H9 (cell line): ENCODE measurements around the gene MCU. TPM values are rescaled to one million over a fixed set of nuclear protein-coding genes. Genes with fewer than 3 reads are reported as not detected.

ENCODE experiments used
- DNase-seq: peaks from one replicate; pipeline ENCODE4 v3.0.0-alpha.2; 2017
- H2AFZ ChIP-seq: one replicate; pipeline ENCODE4 v1.6.1; 2013; ENCODE audit warnings: mild to moderate bottlenecking, low read length, control low read depth, moderate library complexity
- H2AK5ac ChIP-seq: 2 replicates; pipeline ENCODE4 v1.6.1; 2013; ENCODE audit warnings: low read length, control low read depth, mixed read lengths; ENCODE audit not compliant: insufficient read length
- H2BK120ac ChIP-seq: one replicate; pipeline ENCODE4 v1.6.1; 2013; ENCODE audit warnings: low read depth, mild to moderate bottlenecking, low read length, control low read depth, inconsistent platforms; ENCODE audit not compliant: poor library complexity, severe bottlenecking
- H2BK12ac ChIP-seq: 2 replicates; pipeline ENCODE4 v1.6.1; 2013; ENCODE audit warnings: low read length, control low read depth, mixed read lengths, low read depth; ENCODE audit not compliant: insufficient read length
- H2BK15ac ChIP-seq: 2 replicates; pipeline ENCODE4 v1.6.1; 2013; ENCODE audit warnings: low read depth, low read length, control low read depth
- H2BK20ac ChIP-seq: one replicate; pipeline ENCODE4 v1.6.1; 2013; ENCODE audit warnings: low read depth, mild to moderate bottlenecking, low read length, control low read depth, inconsistent platforms; ENCODE audit not compliant: poor library complexity, severe bottlenecking
- H2BK5ac ChIP-seq: 2 replicates; pipeline ENCODE4 v1.6.1; 2013; ENCODE audit warnings: low read length, control low read depth, mixed read lengths; ENCODE audit not compliant: insufficient read length
- H3K14ac ChIP-seq: 2 replicates; pipeline ENCODE4 v1.6.1; 2013; ENCODE audit warnings: low read length, control low read depth; ENCODE audit not compliant: insufficient read depth
- H3K18ac ChIP-seq: 2 replicates; pipeline ENCODE4 v1.6.1; 2013; ENCODE audit warnings: low read depth, mild to moderate bottlenecking, mixed read lengths, low read length, control low read depth; ENCODE audit not compliant: insufficient read length
- H3K23ac ChIP-seq: 2 replicates; pipeline ENCODE4 v1.6.1; 2013; ENCODE audit warnings: low read length, control low read depth, mixed read lengths, low read depth; ENCODE audit not compliant: insufficient read length
- H3K23me2 ChIP-seq: 2 replicates; pipeline ENCODE4 v1.6.1; 2013; ENCODE audit warnings: low read depth, mild to moderate bottlenecking, mixed read lengths, low read length, control low read depth; ENCODE audit not compliant: insufficient read length, poor library complexity, severe bottlenecking
- H3K27ac ChIP-seq: 2 replicates; pipeline ENCODE4 v1.5.1; 2013; ENCODE audit warnings: low read length, control low read depth, mixed read lengths, low read depth; ENCODE audit not compliant: insufficient read length
- H3K27me3 ChIP-seq: 2 replicates; pipeline ENCODE4 v1.6.1; 2013; ENCODE audit warnings: low read length, control low read depth, inconsistent platforms; ENCODE audit not compliant: insufficient read depth
- H3K4ac ChIP-seq: 2 replicates; pipeline ENCODE4 v1.6.1; 2013; ENCODE audit warnings: low read depth, mild to moderate bottlenecking, control low read depth, inconsistent platforms, low read length, moderate library complexity
- H3K4me1 ChIP-seq: 2 replicates; pipeline ENCODE4 v1.6.1; 2013; ENCODE audit warnings: low read length, control low read depth, inconsistent platforms; ENCODE audit not compliant: insufficient read depth
- H3K4me2 ChIP-seq: 2 replicates; pipeline ENCODE4 v1.6.1; 2013; ENCODE audit warnings: low read length, control low read depth, mixed read lengths; ENCODE audit not compliant: insufficient read length, insufficient read depth
- H3K56ac ChIP-seq: 2 replicates; pipeline ENCODE4 v1.6.1; 2013; ENCODE audit warnings: low read depth, mild to moderate bottlenecking, mixed read lengths, low read length, control low read depth; ENCODE audit not compliant: insufficient read length
- H3K79me1 ChIP-seq: 2 replicates; pipeline ENCODE4 v1.6.1; 2013; ENCODE audit warnings: low read depth, mild to moderate bottlenecking, moderate library complexity, low read length, control low read depth, inconsistent platforms; ENCODE audit not compliant: insufficient read depth, poor library complexity, severe bottlenecking
- H3K79me2 ChIP-seq: 2 replicates; pipeline ENCODE4 v1.6.1; 2013; ENCODE audit warnings: low read length, control low read depth, inconsistent platforms; ENCODE audit not compliant: insufficient read depth
- H3K9ac ChIP-seq: 2 replicates; pipeline ENCODE4 v1.6.1; 2013; ENCODE audit warnings: low read length, control low read depth, mixed read lengths; ENCODE audit not compliant: insufficient read length; ENCODE audit errors: extremely low read depth
- H3K9me3 ChIP-seq: one replicate; pipeline ENCODE4 v1.6.1; 2013; ENCODE audit warnings: low read depth, low read length, inconsistent platforms; ENCODE audit not compliant: control insufficient read depth
- H3T11ph ChIP-seq: one replicate; pipeline ENCODE4 v1.6.1; 2013; ENCODE audit warnings: mild to moderate bottlenecking, low read length, control low read depth, inconsistent platforms
- H4K20me1 ChIP-seq: one replicate; pipeline ENCODE4 v1.6.1; 2013; ENCODE audit not compliant: control insufficient read depth, insufficient read length, insufficient read depth
- H4K5ac ChIP-seq: 2 replicates; pipeline ENCODE4 v1.6.1; 2013; ENCODE audit warnings: low read depth, mild to moderate bottlenecking, mixed read lengths, low read length, control low read depth; ENCODE audit not compliant: insufficient read length
- H4K8ac ChIP-seq: replicated peaks from 2 replicates; pipeline ENCODE4 v1.6.1; 2013; ENCODE audit warnings: low read length, control low read depth, mixed read lengths, low read depth; ENCODE audit not compliant: insufficient read length
- H4K91ac ChIP-seq: 2 replicates; pipeline ENCODE4 v1.6.1; 2013; ENCODE audit warnings: low read depth, mild to moderate bottlenecking, moderate library complexity, mixed read lengths, low read length, control low read depth; ENCODE audit not compliant: insufficient read length
- H3K27ac Mint-ChIP-seq, 3 experiments: 2 replicates in 2 of 3; 3 replicates in 1 of 3; pipeline ENCODE4 v1.8.0; 2020 to 2021; ENCODE audit warnings: mixed read lengths in 3 of 3, mild to moderate bottlenecking in 1 of 3, moderate library complexity in 1 of 3
- H3K27me3 Mint-ChIP-seq: 2 replicates; pipeline ENCODE4 v1.8.0; 2021; ENCODE audit warnings: low read depth, mild to moderate bottlenecking, moderate library complexity, mixed read lengths
- H3K36me3 Mint-ChIP-seq, 3 experiments: 2 replicates in 2 of 3; 3 replicates in 1 of 3; pipeline ENCODE4 v1.8.0; 2020 to 2021; ENCODE audit warnings: low read depth in 3 of 3, mixed read lengths in 3 of 3; ENCODE audit not compliant: insufficient read depth in 1 of 3
- H3K4me1 Mint-ChIP-seq, 2 experiments: 2 replicates each; pipeline ENCODE4 v1.8.0; 2020; ENCODE audit warnings: mixed read lengths in 2 of 2
- H3K4me3 Mint-ChIP-seq, 2 experiments: 2 replicates in 1 of 2; 3 replicates in 1 of 2; pipeline ENCODE4 v1.8.0; 2020 to 2021; ENCODE audit warnings: mild to moderate bottlenecking in 2 of 2, mixed read lengths in 2 of 2, moderate library complexity in 1 of 2
- H3K9me3 Mint-ChIP-seq, 2 experiments: 2 replicates in 1 of 2; 3 replicates in 1 of 2; pipeline ENCODE4 v1.8.0; 2020; ENCODE audit warnings: mild to moderate bottlenecking in 2 of 2, mixed read lengths in 2 of 2, moderate library complexity in 1 of 2
- WGBS: extraction: QIAGEN DNeasy Blood & Tissue Kit; methylation state at CpG from one replicate; pipeline ENCODE4 v1.1.7; 2013; ENCODE audit warnings: missing lambda C conversion rate, low lambda C conversion rate, mixed read lengths; ENCODE audit not compliant: insufficient read length; ENCODE audit errors: extremely low coverage; 5-methylcytosine and 5-hydroxymethylcytosine counted together
- total RNA-seq: library from RNA; stranded (reverse); gene quantifications from 2 replicates; pipeline ENCODE4 v1.2.1, GENCODE V29; 2021
- TF ChIP-seq, protein P1 (sequence below): fragments of 200-600 bp; sonication (generic); conservative IDR thresholded peaks from 3 replicates; pipeline ENCODE4 v1.8.0; 2021; ENCODE audit warnings: antibody characterized with exemption, mild to moderate bottlenecking

MCU gene
- total RNA-seq, 1 experiment from 2014 or later: 36.6 TPM

DNA sequence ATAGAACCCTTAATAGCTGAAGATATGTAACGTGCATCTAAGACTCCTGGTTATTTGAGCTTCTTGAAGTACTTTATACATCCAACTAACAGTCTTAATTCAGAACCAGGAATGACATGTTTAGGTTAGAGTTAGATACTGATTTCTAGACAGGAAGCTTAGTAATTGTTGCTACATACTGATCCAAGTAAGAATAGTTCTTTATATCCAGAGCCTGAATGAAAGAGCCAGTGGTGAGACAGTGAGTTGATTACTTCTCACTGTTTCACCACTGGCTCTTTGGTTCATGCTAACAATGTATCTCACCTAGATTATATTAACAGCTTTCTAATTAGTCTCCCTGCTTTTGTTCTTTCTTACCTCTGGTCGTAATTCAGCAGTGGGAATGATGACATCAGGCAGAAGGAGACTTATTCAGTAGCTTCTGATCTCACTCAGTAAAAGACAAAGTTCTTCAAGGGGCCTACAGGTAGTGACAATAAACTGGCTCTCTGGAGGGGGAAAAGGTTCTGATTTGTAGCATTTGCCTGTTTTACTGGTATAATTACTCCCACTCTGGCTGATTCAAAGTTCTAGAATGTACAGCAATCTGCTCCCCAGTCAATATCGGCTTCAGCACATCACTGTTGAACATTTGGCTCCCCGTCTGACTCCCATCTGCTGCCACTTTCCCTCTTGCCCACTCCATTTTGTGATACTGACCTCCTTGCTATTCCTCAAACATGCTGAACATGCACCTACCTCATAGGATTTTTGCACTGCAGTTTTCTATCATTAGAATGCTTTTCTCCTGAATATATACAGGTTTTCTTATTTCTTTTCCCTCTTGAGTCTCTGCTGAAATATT lies 29.1 kb downstream of the MCU start:
- no peak overlapping the region for H3K18ac ChIP-seq
- H4K91ac ChIP-seq: no peak overlapping the region
- H3K27ac Mint-ChIP-seq: peak overlapping the region in 1 of 3 experiments; percentile 2; a peak in 2 of 7 replicates
- H3K4ac ChIP-seq: no peak overlapping the region
- no peak overlapping the region for H2AK5ac ChIP-seq
- H3K79me2 ChIP-seq: no peaks in the 10 kb centered on the region
- H2BK20ac ChIP-seq: no peak overlapping the region
- no peak overlapping the region for H2BK120ac ChIP-seq
- no peak overlapping the region for H3K27ac ChIP-seq
- no peak overlapping the region for H4K5ac ChIP-seq
- H2AFZ ChIP-seq: no peak overlapping the region
- peaks cover 12 to 18% of the 10 kb centered on the region in 2 experiments for H3K4me1 Mint-ChIP-seq
- no peak overlapping the region for H3K56ac ChIP-seq
- H3K9me3 Mint-ChIP-seq: no peaks in the 10 kb centered on the region
- no peak overlapping the region for H4K8ac ChIP-seq
- DNase-seq: no peak
- H3K23me2 ChIP-seq: no peaks in the 10 kb centered on the region
- H3K36me3 Mint-ChIP-seq: peaks cover 4 to 11% (median 7%) of the 10 kb centered on the region in 3 experiments; a peak in 3 of 7 replicates
- H3K79me1 ChIP-seq: no peaks in the 10 kb centered on the region
- TF ChIP-seq, protein P1, sequence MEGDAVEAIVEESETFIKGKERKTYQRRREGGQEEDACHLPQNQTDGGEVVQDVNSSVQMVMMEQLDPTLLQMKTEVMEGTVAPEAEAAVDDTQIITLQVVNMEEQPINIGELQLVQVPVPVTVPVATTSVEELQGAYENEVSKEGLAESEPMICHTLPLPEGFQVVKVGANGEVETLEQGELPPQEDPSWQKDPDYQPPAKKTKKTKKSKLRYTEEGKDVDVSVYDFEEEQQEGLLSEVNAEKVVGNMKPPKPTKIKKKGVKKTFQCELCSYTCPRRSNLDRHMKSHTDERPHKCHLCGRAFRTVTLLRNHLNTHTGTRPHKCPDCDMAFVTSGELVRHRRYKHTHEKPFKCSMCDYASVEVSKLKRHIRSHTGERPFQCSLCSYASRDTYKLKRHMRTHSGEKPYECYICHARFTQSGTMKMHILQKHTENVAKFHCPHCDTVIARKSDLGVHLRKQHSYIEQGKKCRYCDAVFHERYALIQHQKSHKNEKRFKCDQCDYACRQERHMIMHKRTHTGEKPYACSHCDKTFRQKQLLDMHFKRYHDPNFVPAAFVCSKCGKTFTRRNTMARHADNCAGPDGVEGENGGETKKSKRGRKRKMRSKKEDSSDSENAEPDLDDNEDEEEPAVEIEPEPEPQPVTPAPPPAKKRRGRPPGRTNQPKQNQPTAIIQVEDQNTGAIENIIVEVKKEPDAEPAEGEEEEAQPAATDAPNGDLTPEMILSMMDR: no peak
- no peaks in the 10 kb centered on the region for H4K20me1 ChIP-seq
- no peak overlapping the region for H3K14ac ChIP-seq
- no peaks in the 10 kb centered on the region for H3K27me3 Mint-ChIP-seq
- H3K9me3 ChIP-seq: no peaks in the 10 kb centered on the region
- no peaks in the 10 kb centered on the region for H3K27me3 ChIP-seq
- H2BK12ac ChIP-seq: no peak overlapping the region
- no peak overlapping the region for H3K4me2 ChIP-seq
- WGBS: no CpG with 5 or more reads among the region's 4 CpGs
- H3K9ac ChIP-seq: no peak overlapping the region
- no peak overlapping the region for H3K23ac ChIP-seq
- no peak overlapping the region for H3K4me3 Mint-ChIP-seq
- H3K4me1 ChIP-seq: peaks cover 2% of the 10 kb centered on the region; the same call in 1 of the 2 replicates
- H3T11ph ChIP-seq: no peak overlapping the region
- H2BK5ac ChIP-seq: no peak overlapping the region
- H2BK15ac ChIP-seq: no peak overlapping the region
